Endodermal cell (in vitro differentiated cells): ENCODE data around the gene RGL1. TPM values are rescaled to one million over a fixed set of nuclear protein-coding genes. Genes with fewer than 3 reads are reported as not detected.

Experiments used
- DNase-seq: peaks from one replicate; pipeline ENCODE4 v3.0.0-alpha.2; 2017
- H3K27ac ChIP-seq: 2 replicates; pipeline ENCODE4 v1.5.1; 2013; ENCODE audit warnings: mild to moderate bottlenecking, low read depth, low read length, moderate library complexity
- H3K27me3 ChIP-seq: 2 replicates; pipeline ENCODE4 v1.6.1; 2013; ENCODE audit warnings: mild to moderate bottlenecking, low read length, moderate library complexity; ENCODE audit not compliant: insufficient read depth, control insufficient read depth, poor library complexity, severe bottlenecking
- H3K36me3 ChIP-seq: 2 replicates; pipeline ENCODE4 v1.7.0; 2013; ENCODE audit warnings: mild to moderate bottlenecking, low read length, moderate library complexity; ENCODE audit not compliant: control insufficient read depth, insufficient read depth
- H3K4me1 ChIP-seq: one replicate; pipeline ENCODE4 v1.7.0; 2013; ENCODE audit warnings: low read length; ENCODE audit not compliant: control insufficient read depth, insufficient read depth
- H3K4me3 ChIP-seq: 2 replicates; pipeline ENCODE4 v1.5.1; 2013; ENCODE audit warnings: mild to moderate bottlenecking, low read length, moderate library complexity
- H3K9ac ChIP-seq: 2 replicates; pipeline ENCODE4 v1.6.1; 2013; ENCODE audit warnings: mild to moderate bottlenecking, low read length, moderate library complexity; ENCODE audit not compliant: poor library complexity, severe bottlenecking; ENCODE audit errors: extremely low read depth
- H3K9me3 ChIP-seq: 2 replicates; pipeline ENCODE4 v1.6.1; 2013; ENCODE audit warnings: mild to moderate bottlenecking, low read length, moderate library complexity; ENCODE audit not compliant: control insufficient read depth
- H3K27ac Mint-ChIP-seq: 2 replicates; pipeline ENCODE4 v1.8.0; 2020; ENCODE audit warnings: mixed read lengths
- H3K27me3 Mint-ChIP-seq: 2 replicates; pipeline ENCODE4 v1.8.0; 2021; ENCODE audit warnings: mild to moderate bottlenecking, mixed read lengths; ENCODE audit not compliant: insufficient read depth
- H3K36me3 Mint-ChIP-seq: 2 replicates; pipeline ENCODE4 v1.8.0; 2020; ENCODE audit warnings: low read depth, mixed read lengths
- H3K4me1 Mint-ChIP-seq: 2 replicates; pipeline ENCODE4 v1.8.0; 2020; ENCODE audit warnings: mixed read lengths
- H3K4me3 Mint-ChIP-seq: 2 replicates; pipeline ENCODE4 v1.8.0; 2020; ENCODE audit warnings: mild to moderate bottlenecking, moderate library complexity, mixed read lengths
- H3K9me3 Mint-ChIP-seq: 2 replicates; pipeline ENCODE4 v1.8.0; 2020; ENCODE audit warnings: mild to moderate bottlenecking, mixed read lengths
- CTCF ChIP-seq: fragments of 200-600 bp; sonication (generic); conservative IDR thresholded peaks from 2 replicates; pipeline ENCODE4 v1.5.0; 2021; ENCODE audit warnings: antibody characterized with exemption, mild to moderate bottlenecking
- WGBS, 2 experiments: methylation state at CpG; one replicate each; pipeline versions ENCODE4 v1.1.5 to v1.1.7; 2013; ENCODE audit warnings: missing lambda C conversion rate in 2 of 2, mixed read lengths in 1 of 2; ENCODE audit not compliant: insufficient coverage in 1 of 2, insufficient read length in 1 of 2; 5-methylcytosine and 5-hydroxymethylcytosine counted together
- total RNA-seq, 2 donors: library from RNA; stranded (reverse); fragmentation: NEBNext Ultra II Directional in 1 of 2; extraction: Animal tissue kit (Norgen Biotek cat#: 25700) in 1 of 2; gene quantifications; 2 replicates in 1 of 2; 3 replicates in 1 of 2; pipeline ENCODE4 v1.2.1, GENCODE V29; 2021

The RGL1 gene
- total RNA-seq, 2 donors from 2014 or later, result 0.15 to 2.6 TPM

DNA sequence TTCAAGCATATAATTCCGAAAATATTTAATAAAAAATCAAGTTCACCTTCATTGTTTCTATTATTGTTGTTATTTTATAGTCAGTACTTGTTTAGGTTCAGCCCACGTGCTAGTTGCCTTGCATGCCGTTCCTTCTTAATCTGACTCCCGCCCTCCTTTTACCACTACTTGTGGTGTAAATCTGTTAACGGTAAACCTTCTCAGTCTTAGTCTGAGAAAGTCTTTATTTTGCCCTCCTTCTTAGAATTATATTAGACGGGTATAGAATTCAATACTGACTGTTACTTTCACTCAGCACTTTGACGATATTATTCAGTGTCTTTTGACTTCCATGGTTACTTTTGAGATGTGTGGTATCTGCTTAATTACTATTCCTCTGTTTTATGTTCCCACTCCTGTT, 104.8 kb downstream of the RGL1 start:
- Mint-ChIP-seq H3K4me1 (no peaks in the 10 kb centered on the region), H3K27ac (no peak overlapping the region), H3K36me3 (peaks cover 1% of the 10 kb centered on the region), H3K27me3 (peaks cover 3% of the 10 kb centered on the region), H3K9me3 (no peaks in the 10 kb centered on the region), H3K4me3 (no peak overlapping the region)
- no peaks in the 10 kb centered on the region for H3K36me3 ChIP-seq
- no peaks in the 10 kb centered on the region for H3K4me1 ChIP-seq
- no peak for DNase-seq
- H3K27me3 ChIP-seq, result peaks cover 10% of the 10 kb centered on the region
- no peak for TF ChIP-seq CTCF
- H3K9me3 ChIP-seq, result no peaks in the 10 kb centered on the region
- H3K27ac ChIP-seq, result no peak overlapping the region
- H3K4me3 ChIP-seq, result no peak overlapping the region
- WGBS, 2 experiments, result 89 to 98% methylated on average over 6 of the region's 7 CpGs
- no peak overlapping the region for H3K9ac ChIP-seq

- Histone ChIP-seq H3K4me1 (no peaks in the 10 kb centered on the region), H3K27ac (no peak overlapping the region), H3K36me3 (no peaks in the 10 kb centered on the region), H3K9ac (no peak overlapping the region), H3K9me3 (no peaks in the 10 kb centered on the region), H3K4me3 (no peak overlapping the region), H3K27me3 (peaks cover 10% of the 10 kb centered on the region)
- Mint-ChIP-seq H3K4me1 (peaks cover 4% of the 10 kb centered on the region), H3K9me3 (no peaks in the 10 kb centered on the region), H3K27me3 (peaks cover 3% of the 10 kb centered on the region), H3K4me3 (no peak overlapping the region), H3K27ac (no peak overlapping the region), H3K36me3 (peaks cover 1% of the 10 kb centered on the region)
- no peak for TF ChIP-seq CTCF
- no peak for DNase-seq
- 92 to 94% methylated on average over 4 of the region's 4 CpGs for WGBS, 2 experiments
Measured at GRCh38 chr1:183910845-183911244, 105.9 kb downstream of the RGL1 start.

GRCh38 chr1:183911285-183911684, 106.4 kb downstream of the RGL1 start:
- TF ChIP-seq CTCF, result no peak
- Mint-ChIP-seq H3K27ac (no peak overlapping the region), H3K36me3 (peaks cover 1% of the 10 kb centered on the region), H3K27me3 (peaks cover 3% of the 10 kb centered on the region), H3K9me3 (no peaks in the 10 kb centered on the region), H3K4me3 (no peak overlapping the region), H3K4me1 (peaks cover 7% of the 10 kb centered on the region)
- no peaks in the 10 kb centered on the region for H3K9me3 ChIP-seq
- no peak overlapping the region for H3K4me3 ChIP-seq
- H3K36me3 ChIP-seq, result no peaks in the 10 kb centered on the region
- H3K27me3 ChIP-seq, result peaks cover 10% of the 10 kb centered on the region
- H3K27ac ChIP-seq, result no peak overlapping the region
- H3K4me1 ChIP-seq, result no peaks in the 10 kb centered on the region
- DNase-seq, result no peak
- H3K9ac ChIP-seq, result no peak overlapping the region
- WGBS, 2 experiments, result 96% methylated on average over 2 of the region's 2 CpGs; no CpG with 5 or more reads in 1 of the 2 experiments
